H1 (cell line): Measurements from ENCODE around the gene PANK3. TPM values are rescaled to one million over a fixed set of nuclear protein-coding genes. Genes with fewer than 3 reads are reported as not detected.

Experiments
- CBX5 ChIP-seq: fragments of 300-800, 300-1000 bp; sonication (generic); IDR thresholded peaks from 2 replicates; pipeline ENCODE4 v1.7.1; 2016; ENCODE audit warnings: antibody characterized with exemption, low read length, low read depth
- polyA plus RNA-seq, 7 experiments: library from polyadenylated mRNA; depleted of rRNA in 3 of 7; stranded (reverse) in 5 of 7; unstranded in 2 of 7; fragments of >200 nt in 5 of 7; fragments of 200-250 nt in 2 of 7; gene quantifications; 1 replicate in 5 of 7; 2 replicates in 1 of 7; 4 replicates in 1 of 7; pipeline versions ENCODE4 v1.2.1 to v1.2.3, GENCODE V29; 2011 to 2013; ENCODE audit warnings: missing spikeins in 2 of 7, mixed read lengths in 2 of 7
- total RNA-seq: library from RNA; stranded (reverse); fragmentation: NEBNext Ultra II Directional; extraction: Animal tissue kit (Norgen Biotek cat#: 25700); gene quantifications from 2 replicates; pipeline ENCODE4 v1.2.1, GENCODE V29; 2021

PANK3 gene
- total and polyA plus RNA-seq, 2 of the 8 experiments (the other 6 are each of a cell fraction or from before 2014, with no cell fraction given), result 8.6 to 101 TPM

DNA sequence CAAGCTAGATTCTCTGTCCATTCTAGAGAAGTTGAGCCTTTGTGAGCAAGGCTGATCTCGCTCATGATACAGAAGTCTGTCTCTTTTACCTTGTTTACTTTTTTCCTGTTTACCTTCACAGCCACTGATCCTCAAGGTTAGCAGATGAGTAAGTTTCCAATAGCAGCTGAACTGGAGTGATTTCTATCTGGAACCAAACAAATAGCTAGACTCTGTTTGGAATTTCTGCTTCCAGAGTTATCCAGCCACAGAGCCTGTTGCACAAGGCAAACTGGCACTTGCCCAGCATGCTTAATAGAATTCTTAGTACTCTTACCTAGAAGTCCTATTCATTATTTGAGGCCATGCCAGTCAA, 12.8 kb upstream of the PANK3 start (continued):
- no peak for TF ChIP-seq CBX5
